ENCODE measurements around the gene HAVCR2.

Gene HAVCR2

GRCh38 chr5:157051604-157052245, 57.1 kb downstream of the HAVCR2 start:
- Histone ChIP-seq H3K4me1 (ENCODE audit: low read length) (no peaks in the 10 kb centered on the region), H3K9ac (ENCODE audit: low read length) (no peak overlapping the region), H3K27me3 (replicated peaks; ENCODE audit: insufficient read depth, low read length) (no peaks in the 10 kb centered on the region)

DNA sequence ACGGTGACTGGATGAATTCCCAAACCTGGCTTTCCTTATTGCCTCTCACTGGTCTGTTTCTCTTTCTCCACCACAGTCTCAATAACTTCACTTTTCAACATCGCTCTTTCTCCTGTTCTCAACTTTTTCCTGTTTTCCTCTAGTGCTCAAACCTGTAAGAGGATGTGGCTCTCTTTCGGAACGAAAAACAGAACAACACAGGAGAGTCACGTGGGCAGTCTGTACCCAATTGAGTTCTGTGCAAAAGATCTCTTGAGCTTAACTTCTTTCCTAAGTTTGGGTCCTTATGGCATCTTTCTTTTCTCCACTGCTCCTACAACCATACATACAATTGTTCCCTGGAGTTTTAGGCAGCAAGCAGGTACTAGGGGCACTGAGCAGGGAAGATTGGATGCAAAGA, 58.8 kb downstream of the HAVCR2 start:
- Histone ChIP-seq H3K9me3 (replicated peaks; ENCODE audit: insufficient read depth, low read length) (no peaks in the 10 kb centered on the region), H3K27ac (ENCODE audit: low read length) (no peak overlapping the region), H3K4me2 (ENCODE audit: low read depth, low read length) (no peak overlapping the region), H3K4me1 (ENCODE audit: low read length) (no peaks in the 10 kb centered on the region), H3F3A (ENCODE audit: insufficient read depth, low read length) (no peaks in the 10 kb centered on the region), H3K79me2 (ENCODE audit: low read length) (no peaks in the 10 kb centered on the region), H3K9ac (ENCODE audit: low read length) (no peak overlapping the region), H4K20me1 (ENCODE audit: insufficient read depth, low read length) (no peaks in the 10 kb centered on the region), H3K9me2 (replicated peaks; ENCODE audit: insufficient read depth, low read length) (no peaks in the 10 kb centered on the region), H3K36me3 (replicated peaks; ENCODE audit: insufficient read depth, low read length) (no peaks in the 10 kb centered on the region), H3K4me3 (ENCODE audit: low read length) (no peak overlapping the region), H2AFZ (ENCODE audit: low read length) (no peak overlapping the region), H3K27me3 (replicated peaks; ENCODE audit: insufficient read depth, low read length) (no peaks in the 10 kb centered on the region)
- TF ChIP-seq EZH2 (optimal IDR thresholded peaks at IDR 0.05; ENCODE audit: low read depth, low read length) (no peak), EZH2phosphoT487 (IDR thresholded peaks at IDR 0.05; ENCODE audit: low read length) (no peak), CTCF (IDR thresholded peaks at IDR 0.05; ENCODE audit: low read length) (no peak)
- no peak for DNase-seq

More at GRCh38 chr5:157051604-157052245, 57.1 kb downstream of the HAVCR2 start:
- Histone ChIP-seq H3K4me3 (ENCODE audit: low read length) (no peak overlapping the region), H3K27ac (ENCODE audit: low read length) (no peak overlapping the region), H3K36me3 (replicated peaks; ENCODE audit: insufficient read depth, low read length) (no peaks in the 10 kb centered on the region), H4K20me1 (ENCODE audit: insufficient read depth, low read length) (no peaks in the 10 kb centered on the region), H3K9me3 (replicated peaks; ENCODE audit: insufficient read depth, low read length) (no peaks in the 10 kb centered on the region), H3K9me2 (replicated peaks; ENCODE audit: insufficient read depth, low read length) (no peaks in the 10 kb centered on the region), H3K79me2 (ENCODE audit: low read length) (no peaks in the 10 kb centered on the region), H3F3A (ENCODE audit: insufficient read depth, low read length) (no peaks in the 10 kb centered on the region), H2AFZ (ENCODE audit: low read length) (no peak overlapping the region), H3K4me2 (ENCODE audit: low read depth, low read length) (no peak overlapping the region)
- TF ChIP-seq EZH2 (optimal IDR thresholded peaks at IDR 0.05; ENCODE audit: low read depth, low read length) (no peak), EZH2phosphoT487 (IDR thresholded peaks at IDR 0.05; ENCODE audit: low read length) (no peak), CTCF (IDR thresholded peaks at IDR 0.05; ENCODE audit: low read length) (no peak)
- no peak for DNase-seq

GRCh38 chr5:157049605-157050004, 59.2 kb downstream of the HAVCR2 start:
- Histone ChIP-seq H4K20me1 (ENCODE audit: insufficient read depth, low read length) (no peaks in the 10 kb centered on the region), H3K9ac (ENCODE audit: low read length) (no peak overlapping the region), H3K4me2 (ENCODE audit: low read depth, low read length) (no peak overlapping the region), H3K36me3 (replicated peaks; ENCODE audit: insufficient read depth, low read length) (no peaks in the 10 kb centered on the region), H3F3A (ENCODE audit: insufficient read depth, low read length) (no peaks in the 10 kb centered on the region), H3K4me1 (ENCODE audit: low read length) (no peaks in the 10 kb centered on the region), H3K9me2 (replicated peaks; ENCODE audit: insufficient read depth, low read length) (no peaks in the 10 kb centered on the region), H3K27ac (ENCODE audit: low read length) (no peak overlapping the region), H3K9me3 (replicated peaks; ENCODE audit: insufficient read depth, low read length) (no peaks in the 10 kb centered on the region), H3K79me2 (ENCODE audit: low read length) (no peaks in the 10 kb centered on the region), H3K27me3 (replicated peaks; ENCODE audit: insufficient read depth, low read length) (no peaks in the 10 kb centered on the region), H2AFZ (ENCODE audit: low read length) (no peak overlapping the region), H3K4me3 (ENCODE audit: low read length) (no peak overlapping the region)
- TF ChIP-seq EZH2phosphoT487 (IDR thresholded peaks at IDR 0.05; ENCODE audit: low read length) = no peak
- no peak for TF ChIP-seq CTCF (IDR thresholded peaks at IDR 0.05; ENCODE audit: low read length)
- no peak for TF ChIP-seq EZH2 (optimal IDR thresholded peaks at IDR 0.05; ENCODE audit: low read depth, low read length)
- no peak for DNase-seq

All from MM.1S (cell line).